Muscle of leg (tissue), 11 donors: ENCODE results near the gene NEUROG1. TPM values are rescaled to one million over a fixed set of nuclear protein-coding genes. Genes with fewer than 3 reads are reported as not detected.

Source experiments
- DNase-seq: peaks from one replicate; pipeline ENCODE4 v3.0.0; 2013
- H3K27ac ChIP-seq: one replicate; pipeline ENCODE4 v1.5.1; 2013; ENCODE audit warnings: mild to moderate bottlenecking, low read length, control low read depth
- H3K27me3 ChIP-seq: one replicate; pipeline ENCODE4 v1.6.1; 2013; ENCODE audit warnings: low read length; ENCODE audit not compliant: control insufficient read depth, insufficient read depth
- H3K36me3 ChIP-seq: one replicate; pipeline ENCODE4 v1.6.1; 2013; ENCODE audit warnings: low read length; ENCODE audit not compliant: control insufficient read depth, insufficient read depth
- H3K4me1 ChIP-seq: one replicate; pipeline ENCODE4 v1.6.1; 2013; ENCODE audit warnings: low read length; ENCODE audit not compliant: control insufficient read depth, insufficient read depth
- H3K4me3 ChIP-seq: one replicate; pipeline ENCODE4 v1.5.1; 2013; ENCODE audit warnings: low read length, control low read depth
- H3K9me3 ChIP-seq: replicated peaks from 2 replicates; pipeline ENCODE4 v1.6.1; 2013; ENCODE audit warnings: low read depth, low read length; ENCODE audit not compliant: control insufficient read depth
- WGBS: methylation state at CpG from one replicate; pipeline ENCODE4 v1.1.5; 2013; ENCODE audit warnings: missing lambda C conversion rate; ENCODE audit not compliant: insufficient coverage; 5-methylcytosine and 5-hydroxymethylcytosine counted together
- polyA plus RNA-seq, 8 donors: library from polyadenylated mRNA; unstranded; fragments of 120-200 nt; gene quantifications; one replicate each; pipeline versions ENCODE4 v1.2.1 to v1.2.3, GENCODE V29; 2013; ENCODE audit warnings: inconsistent platforms in 1 of 8, low replicate concordance in 1 of 8; ENCODE audit not compliant: insufficient read length in 8 of 8, insufficient read depth in 1 of 8
- total RNA-seq: library from RNA; stranded (reverse); fragments of 120-200 nt; gene quantifications from one replicate; pipeline ENCODE4 v1.2.4, GENCODE V29; 2013

Gene NEUROG1
- total and polyA plus RNA-seq, 9 donors = 0.10 TPM; not detected in 8

GRCh38 chr5:135514116-135514515 lies 21.6 kb downstream of the NEUROG1 start:
- 90% methylated on average over 2 of the region's 3 CpGs for WGBS
- Histone ChIP-seq H3K9me3 (no peaks in the 10 kb centered on the region), H3K36me3 (no peaks in the 10 kb centered on the region), H3K27ac (no peak overlapping the region), H3K27me3 (peaks cover 14% of the 10 kb centered on the region), H3K4me3 (no peak overlapping the region), H3K4me1 (no peaks in the 10 kb centered on the region)
- no peak for DNase-seq

- DNase-seq = no peak
- Histone ChIP-seq H3K9me3 (no peaks in the 10 kb centered on the region), H3K4me3 (no peak overlapping the region), H3K27me3 (peaks cover 25% of the 10 kb centered on the region), H3K36me3 (no peaks in the 10 kb centered on the region), H3K4me1 (no peaks in the 10 kb centered on the region), H3K27ac (no peak overlapping the region)
- no CpG with 5 or more reads among the region's 1 CpG for WGBS
These were observed 23.8 kb downstream of the NEUROG1 start for GRCh38 chr5:135511761-135512575.

- Histone ChIP-seq H3K4me1 (no peaks in the 10 kb centered on the region), H3K9me3 (no peaks in the 10 kb centered on the region), H3K4me3 (no peak overlapping the region), H3K27ac (no peak overlapping the region), H3K36me3 (no peaks in the 10 kb centered on the region), H3K27me3 (peaks cover 26% of the 10 kb centered on the region)
- no peak for DNase-seq
- WGBS = 52% methylated on average over 3 of the region's 6 CpGs
These were observed 25.8 kb downstream of the NEUROG1 start for GRCh38 chr5:135509995-135510394.

- Histone ChIP-seq H3K27me3 (peaks cover 37% of the 10 kb centered on the region), H3K4me1 (no peaks in the 10 kb centered on the region), H3K9me3 (no peaks in the 10 kb centered on the region), H3K4me3 (no peak overlapping the region), H3K36me3 (no peaks in the 10 kb centered on the region), H3K27ac (no peak overlapping the region)
- no peak for DNase-seq
- WGBS = 3% methylated on average over 15 of the region's 16 CpGs
These were observed 27.2 kb downstream of the NEUROG1 start for GRCh38 chr5:135508496-135509005.

- Histone ChIP-seq H3K27ac (no peak overlapping the region), H3K4me3 (no peak overlapping the region), H3K4me1 (no peaks in the 10 kb centered on the region), H3K27me3 (peaks cover 45% of the 10 kb centered on the region), H3K36me3 (no peaks in the 10 kb centered on the region), H3K9me3 (no peaks in the 10 kb centered on the region)
- no peak for DNase-seq
- WGBS = no CpG with 5 or more reads among the region's 2 CpGs
These were observed 29.8 kb downstream of the NEUROG1 start for GRCh38 chr5:135505973-135506372.

- DNase-seq = no peak
- Histone ChIP-seq H3K27me3 (peaks cover 34% of the 10 kb centered on the region), H3K9me3 (no peaks in the 10 kb centered on the region), H3K4me3 (no peak overlapping the region), H3K4me1 (no peaks in the 10 kb centered on the region), H3K27ac (no peak overlapping the region), H3K36me3 (no peaks in the 10 kb centered on the region)
- 93% methylated on average over 2 of the region's 3 CpGs for WGBS
These were observed 31.4 kb downstream of the NEUROG1 start for GRCh38 chr5:135504376-135504775.

GRCh38 chr5:135503871-135504270 lies 31.9 kb downstream of the NEUROG1 start:
- Histone ChIP-seq H3K27me3 (peaks cover 35% of the 10 kb centered on the region), H3K4me1 (no peaks in the 10 kb centered on the region), H3K4me3 (no peak overlapping the region), H3K36me3 (no peaks in the 10 kb centered on the region), H3K9me3 (no peaks in the 10 kb centered on the region), H3K27ac (no peak overlapping the region)
- WGBS = 69% methylated on average over 2 of the region's 4 CpGs
- DNase-seq = no peak

- Histone ChIP-seq H3K27me3 (peaks cover 34% of the 10 kb centered on the region), H3K27ac (no peak overlapping the region), H3K9me3 (no peaks in the 10 kb centered on the region), H3K4me1 (no peaks in the 10 kb centered on the region), H3K36me3 (no peaks in the 10 kb centered on the region), H3K4me3 (no peak overlapping the region)
- WGBS = no CpG with 5 or more reads among the region's 8 CpGs
- DNase-seq = no peak
These were observed 32.8 kb downstream of the NEUROG1 start for GRCh38 chr5:135502836-135503520.

GRCh38 chr5:135501965-135502364 lies 33.8 kb downstream of the NEUROG1 start:
- no peaks in the 10 kb centered on the region for H3K9me3 ChIP-seq
- no CpG with 5 or more reads among the region's 2 CpGs for WGBS
- no peak overlapping the region for H3K4me3 ChIP-seq
- H3K36me3 ChIP-seq = no peaks in the 10 kb centered on the region
- no peaks in the 10 kb centered on the region for H3K4me1 ChIP-seq
- no peak for DNase-seq
- H3K27me3 ChIP-seq = peaks cover 36% of the 10 kb centered on the region
- H3K27ac ChIP-seq = no peak overlapping the region

- Histone ChIP-seq H3K9me3 (no peaks in the 10 kb centered on the region), H3K4me3 (no peak overlapping the region), H3K27me3 (peaks cover 40% of the 10 kb centered on the region), H3K27ac (no peak overlapping the region), H3K36me3 (no peaks in the 10 kb centered on the region), H3K4me1 (no peaks in the 10 kb centered on the region)
- no peak for DNase-seq
- WGBS = 79% methylated on average over 2 of the region's 2 CpGs
These were observed 37.1 kb downstream of the NEUROG1 start for GRCh38 chr5:135498637-135498995.
